Lower leg skin (tissue), 4 donors: ENCODE data around the gene WDR74. TPM values are rescaled to one million over a fixed set of nuclear protein-coding genes. Genes with fewer than 3 reads are reported as not detected.
"Not testable (repeated sequence)": the region's sequence is repeated elsewhere in the genome, so short reads cannot be mapped to it uniquely, and the experiment has no call there.

Experiments used
- DNase-seq, 2 donors: peaks; one replicate each; pipeline ENCODE4 v3.0.0-alpha.2; 2019; ENCODE audit warnings: low spot score in 2 of 2
- H3K4me3 ChIP-seq: fragments of 200-600 bp; sonication (generic); 2 replicates; pipeline ENCODE4 v1.5.1; 2017; ENCODE audit warnings: mild to moderate bottlenecking, low read depth; ENCODE audit not compliant: poor library complexity, severe bottlenecking
- POLR2A ChIP-seq, 2 donors: fragments of 450-650 bp; IDR thresholded peaks; one replicate each; pipeline ENCODE4 v1.6.1; 2016 to 2017; ENCODE audit warnings: antibody characterized with exemption in 2 of 2, mild to moderate bottlenecking in 1 of 2, moderate library complexity in 1 of 2
- WGBS, 2 donors: methylation state at CpG; one replicate each; pipeline ENCODE4 v1.1.5; 2018; 5-methylcytosine and 5-hydroxymethylcytosine counted together
- intact Hi-C: fragments of 100-400 bp; cut with DNase I; formaldehyde crosslinking; loops from one replicate; pipeline ENCODE4 v1.15.0; 2023; ENCODE audit warnings: low total_unique reads
- total RNA-seq, 4 donors: library from RNA; depleted of rRNA; stranded (reverse); fragments of >200 nt; gene quantifications; one replicate each; pipeline ENCODE4 v1.1.0, GENCODE V29; 2016
- TF ChIP-seq, protein P1 (sequence below), 3 donors: fragments of 450-650 bp; IDR thresholded peaks; one replicate each; pipeline ENCODE4 v1.5.1; 2016; ENCODE audit warnings: antibody characterized with exemption in 3 of 3, mild to moderate bottlenecking in 3 of 3, moderate library complexity in 2 of 3

Gene WDR74
- total RNA-seq, 4 donors from 2014 or later = 49.7 to 93.8 (median 64.3) TPM

DNA sequence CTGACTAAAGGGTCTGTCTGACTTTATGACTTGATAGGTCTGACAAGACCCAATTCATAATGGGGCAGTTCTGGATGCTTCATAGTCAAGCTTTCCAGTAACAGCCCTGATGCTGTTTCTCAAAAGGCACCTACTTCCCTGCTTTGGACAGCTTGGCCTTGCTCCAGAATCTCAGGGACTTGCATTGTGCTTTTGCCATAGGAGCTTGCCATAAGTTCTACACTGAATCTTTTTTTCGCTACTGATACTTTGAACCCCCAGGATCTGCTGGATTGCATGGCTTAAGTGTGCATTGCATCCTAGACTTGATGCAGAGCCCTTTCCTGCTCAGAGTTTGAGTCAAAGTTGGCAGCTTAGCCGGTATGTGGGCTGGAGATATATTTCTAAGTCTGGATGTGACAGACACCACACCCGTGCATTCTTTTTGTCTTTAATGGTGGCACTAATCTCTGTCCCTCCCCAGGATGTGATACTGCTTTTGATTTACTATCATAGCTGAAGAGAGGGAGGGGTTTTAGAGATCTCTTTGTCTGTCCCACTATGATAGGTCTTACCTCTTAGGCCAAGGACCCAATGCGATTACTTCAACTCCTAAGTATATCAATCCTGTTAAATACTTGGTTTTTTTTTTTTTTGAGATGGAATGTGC, 24.4 kb upstream of the WDR74 start:
- WGBS, 2 donors = 39 to 51% methylated on average over 4 of the region's 4 CpGs
- intact Hi-C loops = no loop called here
- H3K4me3 ChIP-seq = no peak overlapping the region
- TF ChIP-seq, protein P1, sequence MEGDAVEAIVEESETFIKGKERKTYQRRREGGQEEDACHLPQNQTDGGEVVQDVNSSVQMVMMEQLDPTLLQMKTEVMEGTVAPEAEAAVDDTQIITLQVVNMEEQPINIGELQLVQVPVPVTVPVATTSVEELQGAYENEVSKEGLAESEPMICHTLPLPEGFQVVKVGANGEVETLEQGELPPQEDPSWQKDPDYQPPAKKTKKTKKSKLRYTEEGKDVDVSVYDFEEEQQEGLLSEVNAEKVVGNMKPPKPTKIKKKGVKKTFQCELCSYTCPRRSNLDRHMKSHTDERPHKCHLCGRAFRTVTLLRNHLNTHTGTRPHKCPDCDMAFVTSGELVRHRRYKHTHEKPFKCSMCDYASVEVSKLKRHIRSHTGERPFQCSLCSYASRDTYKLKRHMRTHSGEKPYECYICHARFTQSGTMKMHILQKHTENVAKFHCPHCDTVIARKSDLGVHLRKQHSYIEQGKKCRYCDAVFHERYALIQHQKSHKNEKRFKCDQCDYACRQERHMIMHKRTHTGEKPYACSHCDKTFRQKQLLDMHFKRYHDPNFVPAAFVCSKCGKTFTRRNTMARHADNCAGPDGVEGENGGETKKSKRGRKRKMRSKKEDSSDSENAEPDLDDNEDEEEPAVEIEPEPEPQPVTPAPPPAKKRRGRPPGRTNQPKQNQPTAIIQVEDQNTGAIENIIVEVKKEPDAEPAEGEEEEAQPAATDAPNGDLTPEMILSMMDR (IDR thresholded peaks at IDR 0.05) = no peak
- TF ChIP-seq POLR2A (IDR thresholded peaks at IDR 0.05) = no peak
- no peak for DNase-seq

GRCh38 chr11:62861564-62862192, 22.3 kb upstream of the WDR74 start:
- WGBS, 2 donors = 90 to 92% methylated on average over 16 of the region's 16 CpGs
- H3K4me3 ChIP-seq, DNase-seq, intact Hi-C loops: not testable (repeated sequence)

- 79 to 80% methylated on average over 5 of the region's 5 CpGs for WGBS, 2 donors
- no peak overlapping the region for H3K4me3 ChIP-seq
- DNase-seq = no peak
- TF ChIP-seq, protein P1 (IDR thresholded peaks at IDR 0.05) = no peak
- TF ChIP-seq POLR2A (IDR thresholded peaks at IDR 0.05) = no peak
- intact Hi-C loops = no loop called here
These were observed 21.6 kb upstream of the WDR74 start for GRCh38 chr11:62860835-62861563.

DNA sequence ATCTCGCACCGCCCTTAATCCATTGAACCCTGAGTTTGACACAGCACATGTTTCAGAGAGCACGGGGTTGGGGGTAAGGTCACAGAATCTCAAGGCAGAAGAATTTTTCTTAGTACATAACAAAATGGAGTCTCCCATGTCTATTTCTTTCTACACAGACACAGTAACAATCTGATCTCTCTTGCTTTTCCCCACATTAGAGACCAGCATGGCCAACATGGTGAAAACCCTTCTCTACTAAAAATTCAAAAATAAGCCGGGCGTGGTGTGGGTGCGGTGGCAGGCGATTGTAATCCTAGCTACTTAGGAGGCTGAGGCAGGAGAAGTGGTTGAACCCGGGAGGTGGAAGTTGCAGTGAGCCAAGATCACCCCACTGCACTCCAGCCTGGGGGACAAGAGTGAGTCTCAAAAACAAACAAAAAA, 19.9 kb upstream of the WDR74 start:
- H3K4me3 ChIP-seq, DNase-seq: not testable (repeated sequence)
- intact Hi-C loops = loop anchor here (10.0 kb wide), 1 partner anchor 64 kb away; the partner anchor contains the start of gene TMEM223
- WGBS, 2 donors = 53 to 63% methylated on average over 8 of the region's 8 CpGs

GRCh38 chr11:62858201-62858600, 18.8 kb upstream of the WDR74 start:
- TF ChIP-seq, protein P1 (IDR thresholded peaks at IDR 0.05) = no peak
- TF ChIP-seq POLR2A (IDR thresholded peaks at IDR 0.05) = no peak
- intact Hi-C loops = loop anchor here (10.0 kb wide), 1 partner anchor 63 kb away; the partner anchor contains the start of gene TMEM223
- WGBS, 2 donors = 60 to 63% methylated on average over 7 of the region's 7 CpGs
- no peak for DNase-seq
- no peak overlapping the region for H3K4me3 ChIP-seq

GRCh38 chr11:62857541-62857982, 18.2 kb upstream of the WDR74 start:
- H3K4me3 ChIP-seq = no peak overlapping the region
- 54 to 60% methylated on average over 2 of the region's 2 CpGs for WGBS, 2 donors
- TF ChIP-seq, protein P1 (IDR thresholded peaks at IDR 0.05) = no peak
- TF ChIP-seq POLR2A (IDR thresholded peaks at IDR 0.05) = no peak
- no peak for DNase-seq
- intact Hi-C loops = loop anchor here (10.0 kb wide), 1 partner anchor 63 kb away; the partner anchor contains the start of gene TMEM223
